Esophagus squamous epithelium (tissue), 5 donors: Measurements from ENCODE around the gene GMDS. TPM values are rescaled to one million over a fixed set of nuclear protein-coding genes. Genes with fewer than 3 reads are reported as not detected.

ENCODE experiments used
- DNase-seq: peaks from one replicate; lab custom pipeline; 2025; lab: John Stamatoyannopoulos, UW
- H3K27ac ChIP-seq, 4 donors: fragments of 200-600 bp; sonication (generic); one replicate each; pipeline ENCODE4 v1.5.1; 2016 to 2019; ENCODE audit warnings: mild to moderate bottlenecking in 1 of 4
- H3K27me3 ChIP-seq, 4 donors: fragments of 200-600 bp; sonication (generic); 1 replicate in 3 of 4; 2 replicates in 1 of 4; pipeline versions ENCODE4 v1.5.1 to v1.6.0; 2017 to 2021; ENCODE audit warnings: antibody characterized with exemption in 1 of 4
- H3K36me3 ChIP-seq, 3 donors: fragments of 200-600 bp; sonication (generic); one replicate each; pipeline ENCODE4 v1.5.1; 2016 to 2019
- H3K4me1 ChIP-seq, 3 donors: fragments of 200-600 bp; sonication (generic); one replicate each; pipeline ENCODE4 v1.5.1; 2017 to 2019
- H3K4me3 ChIP-seq, 4 donors: fragments of 200-600 bp; sonication (generic); 1 replicate in 3 of 4; 2 replicates in 1 of 4; pipeline ENCODE4 v1.5.1; 2016 to 2019; ENCODE audit warnings: mild to moderate bottlenecking in 2 of 4, moderate library complexity in 1 of 4
- H3K9me3 ChIP-seq, 3 donors: fragments of 200-600 bp; sonication (generic); one replicate each; pipeline ENCODE4 v1.5.1; 2016 to 2019
- CTCF ChIP-seq, 6 experiments: fragments of 450-650 bp in 4 of 6; fragments of 200-600 bp in 2 of 6; sonication (generic) in 2 of 6; IDR thresholded peaks; one replicate each; pipeline ENCODE4 v1.5.1; 2016 to 2019; ENCODE audit warnings: antibody characterized with exemption in 6 of 6, mild to moderate bottlenecking in 4 of 6, moderate library complexity in 4 of 6
- POLR2A ChIP-seq, 4 donors: fragments of 450-650 bp; IDR thresholded peaks; one replicate each; pipeline ENCODE4 v1.6.1; 2017; ENCODE audit warnings: antibody characterized with exemption in 4 of 4, mild to moderate bottlenecking in 4 of 4, moderate library complexity in 3 of 4
- WGBS, 2 donors: methylation state at CpG; one replicate each; pipeline ENCODE4 v1.1.5; 2018; 5-methylcytosine and 5-hydroxymethylcytosine counted together
- intact Hi-C: fragments of 100-400 bp; cut with DNase I; formaldehyde crosslinking; loops from one replicate; pipeline ENCODE4 v1.15.0; 2022
- total RNA-seq, 4 donors: library from RNA; depleted of rRNA; stranded (reverse); fragments of >200 nt; gene quantifications; one replicate each; pipeline ENCODE4 v1.1.0, GENCODE V29; 2016
- donor health status: DM: yes; HTN: yes; CAD: no.

GMDS gene
- total RNA-seq, 4 donors from 2014 or later: 17.9 to 58.7 (median 36.7) TPM

- H3K27me3 ChIP-seq: no peaks in the 10 kb centered on the region
- no peak overlapping the region for H3K27ac ChIP-seq
- 81 to 86% methylated on average over 1 of the region's 1 CpG for WGBS, 2 donors
- intact Hi-C loops: no loop called here
- DNase-seq: no peak
- no peaks in the 10 kb centered on the region for H3K4me1 ChIP-seq
- no peak overlapping the region for H3K4me3 ChIP-seq
- no peaks in the 10 kb centered on the region for H3K9me3 ChIP-seq
- TF ChIP-seq POLR2A (IDR thresholded peaks at IDR 0.05) (no peak), CTCF (IDR thresholded peaks at IDR 0.05) (no peak)
- H3K36me3 ChIP-seq: no peaks in the 10 kb centered on the region
Measured at GRCh38 chr6:2077826-2078225, 167.6 kb downstream of the GMDS start.

GRCh38 chr6:2073476-2073875 is 171.9 kb downstream of the GMDS start:
- intact Hi-C loops: no loop called here
- no peaks in the 10 kb centered on the region for H3K9me3 ChIP-seq
- no peak for DNase-seq
- no peak overlapping the region for H3K4me3 ChIP-seq
- H3K4me1 ChIP-seq: no peaks in the 10 kb centered on the region
- 92% methylated on average over 2 of the region's 2 CpGs for WGBS, 2 donors
- H3K27me3 ChIP-seq: no peaks in the 10 kb centered on the region
- TF ChIP-seq POLR2A (IDR thresholded peaks at IDR 0.05) (no peak), CTCF (IDR thresholded peaks at IDR 0.05) (no peak)
- H3K36me3 ChIP-seq: no peaks in the 10 kb centered on the region
- no peak overlapping the region for H3K27ac ChIP-seq

GRCh38 chr6:2072453-2072852 is 173.0 kb downstream of the GMDS start:
- TF ChIP-seq CTCF (IDR thresholded peaks at IDR 0.05) (no peak), POLR2A (IDR thresholded peaks at IDR 0.05) (no peak)
- H3K9me3 ChIP-seq: no peaks in the 10 kb centered on the region
- intact Hi-C loops: no loop called here
- DNase-seq: no peak
- no peak overlapping the region for H3K4me3 ChIP-seq
- H3K36me3 ChIP-seq: no peaks in the 10 kb centered on the region
- H3K4me1 ChIP-seq: no peaks in the 10 kb centered on the region
- no peak overlapping the region for H3K27ac ChIP-seq
- no peaks in the 10 kb centered on the region for H3K27me3 ChIP-seq

- WGBS, 2 donors: 16 to 40% methylated on average over 3 of the region's 3 CpGs
- Histone ChIP-seq H3K9me3 (no peaks in the 10 kb centered on the region), H3K27ac (no peak overlapping the region), H3K4me3 (no peak overlapping the region), H3K36me3 (no peaks in the 10 kb centered on the region), H3K27me3 (no peaks in the 10 kb centered on the region), H3K4me1 (peaks cover 0 to 7% (median 0%) of the 10 kb centered on the region in 3 donors)
- no peak for DNase-seq
- TF ChIP-seq POLR2A (IDR thresholded peaks at IDR 0.05) (no peak), CTCF (IDR thresholded peaks at IDR 0.05) (no peak)
- intact Hi-C loops: no loop called here
Measured at GRCh38 chr6:2063547-2063946, 181.9 kb downstream of the GMDS start.

- no peaks in the 10 kb centered on the region for H3K27me3 ChIP-seq
- H3K27ac ChIP-seq: no peak overlapping the region
- intact Hi-C loops: no loop called here
- DNase-seq: no peak
- H3K4me1 ChIP-seq: peaks cover 0 to 7% (median 0%) of the 10 kb centered on the region in 3 donors
- no peaks in the 10 kb centered on the region for H3K9me3 ChIP-seq
- 85 to 95% methylated on average over 2 to 3 of the region's 3 CpGs for WGBS, 2 donors
- TF ChIP-seq POLR2A (IDR thresholded peaks at IDR 0.05) (no peak), CTCF (IDR thresholded peaks at IDR 0.05) (no peak)
- H3K36me3 ChIP-seq: no peaks in the 10 kb centered on the region
- no peak overlapping the region for H3K4me3 ChIP-seq
Measured at GRCh38 chr6:2061880-2062279, 183.5 kb downstream of the GMDS start.
